Spinal cord (tissue), 10 donors: ENCODE measurements around the gene MCAM. TPM values are rescaled to one million over a fixed set of nuclear protein-coding genes. Genes with fewer than 3 reads are reported as not detected.
A peak's percentile ranks its signal among the peaks of the same experiment; 100 is the strongest.

Source experiments
- DNase-seq, 6 donors: peaks; one replicate each; pipeline versions ENCODE4 v3.0.0 to v3.0.0-alpha.2; 2013 to 2015; ENCODE audit warnings: low spot score in 6 of 6, low read depth in 4 of 6
- H3K27ac ChIP-seq: one replicate; pipeline ENCODE4 v1.5.1; 2013; ENCODE audit warnings: low read depth, low read length, control low read depth
- H3K27me3 ChIP-seq: one replicate; pipeline ENCODE4 v1.6.1; 2013; ENCODE audit warnings: low read length; ENCODE audit not compliant: control insufficient read depth, insufficient read depth
- H3K36me3 ChIP-seq: one replicate; pipeline ENCODE4 v1.6.1; 2013; ENCODE audit warnings: low read length; ENCODE audit not compliant: control insufficient read depth, insufficient read depth
- H3K4me1 ChIP-seq: one replicate; pipeline ENCODE4 v1.6.1; 2013; ENCODE audit warnings: low read length; ENCODE audit not compliant: control insufficient read depth, insufficient read depth
- H3K4me3 ChIP-seq: one replicate; pipeline ENCODE4 v1.5.1; 2013; ENCODE audit warnings: low read depth, low read length, control low read depth
- H3K9me3 ChIP-seq: one replicate; pipeline ENCODE4 v1.6.1; 2013; ENCODE audit warnings: low read length; ENCODE audit not compliant: control insufficient read depth, insufficient read depth
- WGBS: methylation state at CpG from one replicate; pipeline ENCODE4 v1.1.5; 2013; ENCODE audit warnings: missing lambda C conversion rate; ENCODE audit not compliant: insufficient coverage; 5-methylcytosine and 5-hydroxymethylcytosine counted together
- polyA plus RNA-seq, 2 donors: library from polyadenylated mRNA; unstranded; fragments of 120-200 nt; gene quantifications; one replicate each; pipeline ENCODE4 v1.2.1, GENCODE V29; 2013; ENCODE audit not compliant: insufficient read length in 2 of 2
- small RNA-seq: library from RNA; depleted of rRNA; stranded (forward); fragments of <200 nt; gene quantifications from one replicate; pipeline ENCODE3, GENCODE V24; 2014; ENCODE audit warnings: low replicate concordance
- total RNA-seq, 2 donors: library from RNA; depleted of rRNA in 1 of 2; stranded (reverse); fragments of 120-200 nt in 1 of 2; fragments of >200 nt in 1 of 2; gene quantifications; one replicate each; pipeline versions ENCODE4 v1.2.3 to v1.2.4, GENCODE V29; 2013 to 2014
- donor health status: healthy.

The MCAM gene
- total and polyA plus RNA-seq, 4 donors, result 79.6 to 108 (median 103) TPM

- 77% methylated on average over 2 of the region's 6 CpGs for WGBS
These were observed 43.2 kb downstream of the MCAM start for GRCh38 chr11:119273721-119274120.

DNA sequence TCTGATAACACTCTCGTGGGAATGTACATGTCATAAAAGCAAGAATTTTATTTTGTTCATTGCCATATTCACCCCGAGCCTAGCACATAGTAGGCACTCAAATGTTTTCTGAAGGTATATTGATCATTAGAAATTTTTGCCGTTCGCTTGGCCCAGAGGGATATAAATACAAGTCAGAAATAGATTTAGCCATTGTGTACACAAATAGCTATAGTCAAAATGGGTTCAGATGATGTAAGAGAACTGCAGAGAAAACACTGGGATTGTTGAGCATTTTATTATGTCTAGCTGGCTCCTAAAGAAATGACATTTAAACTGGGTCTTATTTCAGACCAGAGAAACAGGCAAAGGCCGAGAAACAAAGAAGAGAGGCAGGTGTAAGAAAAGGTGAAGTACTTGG, 49.3 kb downstream of the MCAM start:
- Histone ChIP-seq H3K9me3 (no peaks in the 10 kb centered on the region), H3K27me3 (no peaks in the 10 kb centered on the region), H3K4me1 (peaks cover 3% of the 10 kb centered on the region), H3K4me3 (no peak overlapping the region), H3K27ac (no peak overlapping the region), H3K36me3 (no peaks in the 10 kb centered on the region)
- DNase-seq, result no peak
- 71% methylated on average over 1 of the region's 5 CpGs for WGBS

More at GRCh38 chr11:119273721-119274120, 43.2 kb downstream of the MCAM start:
- H3K4me3 ChIP-seq, result no peak overlapping the region
- no peaks in the 10 kb centered on the region for H3K9me3 ChIP-seq
- DNase-seq, result no peak
- no peaks in the 10 kb centered on the region for H3K4me1 ChIP-seq
- peaks cover 8% of the 10 kb centered on the region for H3K36me3 ChIP-seq
- no peaks in the 10 kb centered on the region for H3K27me3 ChIP-seq
- no peak overlapping the region for H3K27ac ChIP-seq

DNA sequence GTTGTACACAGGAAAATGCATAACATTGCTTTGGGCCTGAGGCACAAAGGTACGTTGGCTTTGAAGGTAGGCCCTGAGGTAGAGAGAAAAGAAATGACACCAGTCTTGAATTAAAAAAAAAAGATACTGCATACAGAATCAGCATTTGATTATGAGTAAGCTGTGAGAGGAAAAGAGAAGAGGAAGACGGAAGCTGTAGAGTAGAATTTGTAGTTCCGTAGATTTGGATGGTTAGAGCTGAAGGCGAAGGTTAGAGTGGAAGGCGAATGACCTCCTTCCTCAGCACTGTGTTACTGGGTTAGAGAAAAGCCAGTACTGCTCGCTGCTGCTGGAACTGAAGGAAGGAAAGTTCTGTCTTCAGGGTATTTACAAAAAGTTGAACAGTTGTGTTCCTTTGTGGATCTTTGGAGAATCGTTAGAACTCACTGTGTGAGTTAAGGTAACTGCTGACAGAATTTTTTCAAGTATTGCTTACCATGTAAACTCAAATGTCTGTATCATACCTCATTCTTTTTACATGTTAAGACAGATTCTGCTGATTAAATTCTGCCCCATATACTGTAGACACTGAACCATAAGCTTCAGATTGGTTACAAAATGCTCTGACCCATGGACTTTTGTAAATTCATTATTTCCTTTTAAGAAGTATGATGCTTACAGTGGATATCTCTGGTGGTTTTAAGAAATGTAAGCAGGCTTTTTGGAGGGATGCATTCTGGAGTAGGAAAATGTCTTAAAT, 50.2 kb downstream of the MCAM start:
- H3K9me3 ChIP-seq, result no peaks in the 10 kb centered on the region
- no peak for DNase-seq
- H3K27ac ChIP-seq, result no peak overlapping the region
- 96% methylated on average over 4 of the region's 7 CpGs for WGBS
- no peak overlapping the region for H3K4me3 ChIP-seq
- H3K4me1 ChIP-seq, result peaks cover 3% of the 10 kb centered on the region
- H3K27me3 ChIP-seq, result no peaks in the 10 kb centered on the region
- no peaks in the 10 kb centered on the region for H3K36me3 ChIP-seq

DNA sequence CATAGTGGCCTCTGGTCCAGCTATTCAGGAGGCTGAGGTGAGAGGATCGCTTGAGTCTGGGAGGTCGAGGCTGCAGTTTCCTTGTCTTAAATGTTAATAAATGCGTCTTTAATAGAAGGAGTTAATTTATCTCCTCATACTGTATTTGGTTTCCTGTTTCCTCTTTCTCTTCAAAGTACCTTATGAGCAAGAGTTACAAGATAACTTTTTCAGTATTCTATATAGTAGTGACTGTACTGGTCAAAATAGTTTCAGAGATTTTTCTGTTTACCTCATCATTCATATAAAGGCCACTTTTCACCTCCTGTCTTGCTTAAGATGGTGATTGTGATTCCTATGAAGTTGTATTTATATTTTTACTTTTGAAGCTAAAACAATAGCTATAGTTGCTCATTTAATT, 50.9 kb downstream of the MCAM start:
- Histone ChIP-seq H3K27ac (no peak overlapping the region), H3K9me3 (no peaks in the 10 kb centered on the region), H3K4me3 (no peak overlapping the region), H3K27me3 (no peaks in the 10 kb centered on the region), H3K4me1 (peaks cover 3% of the 10 kb centered on the region), H3K36me3 (no peaks in the 10 kb centered on the region)
- no peak for DNase-seq
- WGBS, result no CpG with 5 or more reads among the region's 3 CpGs

GRCh38 chr11:119263352-119263940, 53.5 kb downstream of the MCAM start:
- H3K27me3 ChIP-seq, result no peaks in the 10 kb centered on the region
- no peaks in the 10 kb centered on the region for H3K9me3 ChIP-seq
- 20% methylated on average over 1 of the region's 3 CpGs for WGBS
- no peak overlapping the region for H3K27ac ChIP-seq
- peaks cover 3% of the 10 kb centered on the region for H3K4me1 ChIP-seq
- no peak for DNase-seq
- H3K36me3 ChIP-seq, result no peaks in the 10 kb centered on the region
- H3K4me3 ChIP-seq, result no peak overlapping the region

GRCh38 chr11:119262668-119263351, 54.1 kb downstream of the MCAM start:
- H3K9me3 ChIP-seq, result no peaks in the 10 kb centered on the region
- H3K4me1 ChIP-seq, result peaks cover 3% of the 10 kb centered on the region
- WGBS, result 90% methylated on average over 2 of the region's 5 CpGs
- H3K4me3 ChIP-seq, result no peak overlapping the region
- DNase-seq, result no peak
- H3K27me3 ChIP-seq, result no peaks in the 10 kb centered on the region
- H3K27ac ChIP-seq, result peak overlapping the region; percentile 18
- no peaks in the 10 kb centered on the region for H3K36me3 ChIP-seq

GRCh38 chr11:119258983-119259382, 57.9 kb downstream of the MCAM start:
- no CpG with 5 or more reads among the region's 3 CpGs for WGBS
- DNase-seq, result no peak
- Histone ChIP-seq H3K36me3 (no peaks in the 10 kb centered on the region), H3K27ac (no peak overlapping the region), H3K4me3 (no peak overlapping the region), H3K27me3 (no peaks in the 10 kb centered on the region), H3K4me1 (no peaks in the 10 kb centered on the region), H3K9me3 (no peaks in the 10 kb centered on the region)

Small RNA genes within 50 kb of the gene (small RNA-seq; reads per million reads assigned to genes)
- gene RF01225, result not detected
- not detected for gene RNU6-262P

Other genes with a start within 250 kb of the MCAM start
- gene VPS11, start 249.3 kb downstream of the MCAM start, total RNA-seq, result 10 to 100 TPM; 28.1 to 43.1 TPM
- gene VPS11, start 249.3 kb downstream of the MCAM start, polyA plus RNA-seq, result 10 to 100 TPM; 56.2 to 57.8 TPM
- 10 to 100 TPM in 1 of 2 donors, 1 to 10 TPM in 1; 4.0 to 15.7 TPM for gene HMBS, start 232.2 kb downstream of the MCAM start, total RNA-seq
- 10 to 100 TPM; 23.0 to 31.1 TPM for gene HMBS, start 232.2 kb downstream of the MCAM start, polyA plus RNA-seq
- gene DPAGT1, start 215.3 kb downstream of the MCAM start, total RNA-seq, result 10 to 100 TPM; 12.9 to 23.0 TPM
- 10 to 100 TPM; 41.3 to 44.3 TPM for gene DPAGT1, start 215.3 kb downstream of the MCAM start, polyA plus RNA-seq
- gene C2CD2L, start 209.8 kb downstream of the MCAM start, total RNA-seq, result 10 to 100 TPM in 1 of 2 donors, 1 to 10 TPM in 1; 9.7 to 12.6 TPM
- 10 to 100 TPM; 33.5 to 35.3 TPM for gene C2CD2L, start 209.8 kb downstream of the MCAM start, polyA plus RNA-seq
- 10 to 100 TPM; 15.5 to 22.9 TPM for gene HINFP, start 195.6 kb downstream of the MCAM start, total RNA-seq
- 10 to 100 TPM; 26.2 to 38.4 TPM for gene HINFP, start 195.6 kb downstream of the MCAM start, polyA plus RNA-seq
- 1 to 10 TPM; 2.1 to 5.6 TPM for gene ABCG4, start 168.1 kb downstream of the MCAM start, total RNA-seq
- 10 to 100 TPM; 11.8 to 16.9 TPM for gene ABCG4, start 168.1 kb downstream of the MCAM start, polyA plus RNA-seq
- gene NLRX1, start 148.4 kb downstream of the MCAM start, total RNA-seq, result 10 to 100 TPM in 1 of 2 donors, 1 to 10 TPM in 1; 8.9 to 15.6 TPM
- gene NLRX1, start 148.4 kb downstream of the MCAM start, polyA plus RNA-seq, result 10 to 100 TPM in 1 of 2 donors, 1 to 10 TPM in 1; 9.5 to 10.2 TPM
- under 1 TPM in 1 of 2 donors, not detected in 1; 0.28 TPM for gene NHERF4, start 131.7 kb downstream of the MCAM start, total RNA-seq
- 1 to 10 TPM in 1 of 2 donors, under 1 TPM in 1; 0.29 to 1.1 TPM for gene NHERF4, start 131.7 kb downstream of the MCAM start, polyA plus RNA-seq
- gene CBL, start 110.8 kb downstream of the MCAM start, total RNA-seq, result 10 to 100 TPM; 13.4 to 19.2 TPM
- gene CBL, start 110.8 kb downstream of the MCAM start, polyA plus RNA-seq, result 10 to 100 TPM; 25.3 to 37.4 TPM
- 1 to 10 TPM; 5.2 to 6.6 TPM for gene RNF26, start 17.4 kb upstream of the MCAM start, total RNA-seq
- 10 to 100 TPM; 27.0 to 27.1 TPM for gene RNF26, start 17.4 kb upstream of the MCAM start, polyA plus RNA-seq
- gene C1QTNF5, start 23.8 kb upstream of the MCAM start, total RNA-seq, result 10 to 100 TPM; 13.4 to 63.1 TPM
- 10 to 100 TPM; 39.7 to 42.1 TPM for gene C1QTNF5, start 23.8 kb upstream of the MCAM start, polyA plus RNA-seq
- 1 to 10 TPM in 1 of 2 donors, not detected in 1; 3.9 TPM for gene MFRP, start 29.6 kb upstream of the MCAM start, total RNA-seq
- under 1 TPM; 0.09 to 0.22 TPM for gene MFRP, start 29.6 kb upstream of the MCAM start, polyA plus RNA-seq
- gene USP2, start 64.6 kb upstream of the MCAM start, total RNA-seq, result 1 to 10 TPM; 3.0 to 3.8 TPM
- gene USP2, start 64.6 kb upstream of the MCAM start, polyA plus RNA-seq, result 10 to 100 TPM; 12.6 to 13.8 TPM
- 100 to 1,000 TPM in 1 of 2 donors, 10 to 100 TPM in 1; 70.0 to 112 TPM for gene THY1, start 106.0 kb upstream of the MCAM start, total RNA-seq
- gene THY1, start 106.0 kb upstream of the MCAM start, polyA plus RNA-seq, result 100 to 1,000 TPM; 225 to 269 TPM